Neutrophil (primary cell): ENCODE measurements around the gene ASPSCR1.

ENCODE experiments used
- H3K27ac ChIP-seq: fragments of 200-600 bp; sonication (generic); 2 replicates; pipeline ENCODE4 v1.5.1; 2016; ENCODE audit warnings: mild to moderate bottlenecking, moderate library complexity
- H3K27me3 ChIP-seq: fragments of 200-600 bp; sonication (generic); 2 replicates; pipeline ENCODE4 v1.6.0; 2016; ENCODE audit warnings: mild to moderate bottlenecking
- H3K36me3 ChIP-seq: fragments of 200-600 bp; sonication (generic); 2 replicates; pipeline ENCODE4 v1.5.1; 2017
- H3K4me1 ChIP-seq, 2 experiments: fragments of 200-600 bp in 1 of 2; sonication (generic) in 1 of 2; 1 replicate in 1 of 2; 2 replicates in 1 of 2; pipeline versions ENCODE4 v1.5.1 to v1.6.1; 2013 to 2016; ENCODE audit warnings: low read depth in 1 of 2, low read length in 1 of 2, mild to moderate bottlenecking in 1 of 2, moderate library complexity in 1 of 2; ENCODE audit not compliant: control insufficient read depth in 1 of 2, insufficient read depth in 1 of 2
- H3K4me3 ChIP-seq, 2 experiments: fragments of 200-600 bp in 1 of 2; sonication (generic) in 1 of 2; 1 replicate in 1 of 2; 2 replicates in 1 of 2; pipeline ENCODE4 v1.5.1; 2013 to 2016; ENCODE audit warnings: low read depth in 1 of 2, low read length in 1 of 2, mild to moderate bottlenecking in 1 of 2, moderate library complexity in 1 of 2
- H3K9me3 ChIP-seq: fragments of 200-600 bp; sonication (generic); 2 replicates; pipeline ENCODE4 v1.5.1; 2016
- CTCF ChIP-seq: fragments of 200-600 bp; sonication (generic); IDR thresholded peaks from 2 replicates; pipeline ENCODE4 v1.5.1; 2016; ENCODE audit warnings: antibody characterized with exemption

The ASPSCR1 gene

DNA sequence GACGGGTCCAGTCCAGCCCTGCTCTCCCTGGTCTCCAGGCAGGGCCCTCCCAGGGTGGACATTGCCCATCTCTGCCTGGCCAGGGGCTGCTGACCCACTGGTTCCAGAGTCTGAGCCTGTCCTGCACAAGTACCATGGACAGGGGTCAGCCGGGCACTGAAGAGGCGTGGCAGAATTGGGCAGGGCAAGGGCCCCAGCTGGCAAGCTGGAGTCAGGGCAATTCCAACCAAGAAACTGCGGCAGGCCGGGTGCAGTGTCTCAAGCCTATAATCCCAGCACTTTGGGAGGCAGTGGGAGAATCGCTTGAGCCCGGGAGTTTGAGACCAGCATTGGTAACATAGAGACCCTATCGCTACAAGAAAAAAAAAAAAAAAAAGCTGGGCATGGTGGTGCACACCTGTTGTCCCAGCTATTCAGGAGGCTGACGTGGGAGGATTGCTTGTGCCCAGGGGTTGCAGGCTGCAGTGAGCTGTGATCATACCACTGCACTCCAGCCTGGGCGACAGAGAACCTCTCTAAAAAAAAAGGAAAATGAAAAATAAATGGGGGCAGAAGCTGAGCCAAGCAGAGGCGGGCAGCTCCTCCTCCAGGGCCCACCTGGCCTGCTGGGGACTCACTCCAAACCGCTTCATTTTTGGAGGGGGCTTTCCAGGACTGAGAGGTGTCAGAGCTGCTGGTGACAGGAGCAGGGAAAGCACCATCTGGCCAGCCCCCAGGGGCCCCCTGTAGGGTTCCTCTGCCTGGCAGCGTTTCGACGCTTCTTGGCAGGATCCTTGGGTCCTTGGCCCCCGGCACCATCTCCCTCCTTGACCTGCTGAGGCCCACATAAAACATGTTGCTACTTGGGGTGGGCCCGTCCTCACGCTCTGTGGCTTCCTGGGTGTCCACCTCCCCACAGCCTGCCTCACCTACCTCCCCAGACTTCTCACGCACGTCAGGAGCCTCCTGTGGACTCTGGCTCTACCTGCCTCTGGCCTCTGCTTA lies 47.0 kb upstream of the ASPSCR1 start:
- H3K36me3 ChIP-seq, result no peaks in the 10 kb centered on the region
- no peak overlapping the region for H3K4me3 ChIP-seq
- H3K27ac ChIP-seq, result no peak overlapping the region
- peaks cover 76% of the 10 kb centered on the region for H3K27me3 ChIP-seq
- no peak for TF ChIP-seq CTCF
- peaks cover 36 to 38% of the 10 kb centered on the region in 2 experiments for H3K4me1 ChIP-seq
- no peaks in the 10 kb centered on the region for H3K9me3 ChIP-seq

DNA sequence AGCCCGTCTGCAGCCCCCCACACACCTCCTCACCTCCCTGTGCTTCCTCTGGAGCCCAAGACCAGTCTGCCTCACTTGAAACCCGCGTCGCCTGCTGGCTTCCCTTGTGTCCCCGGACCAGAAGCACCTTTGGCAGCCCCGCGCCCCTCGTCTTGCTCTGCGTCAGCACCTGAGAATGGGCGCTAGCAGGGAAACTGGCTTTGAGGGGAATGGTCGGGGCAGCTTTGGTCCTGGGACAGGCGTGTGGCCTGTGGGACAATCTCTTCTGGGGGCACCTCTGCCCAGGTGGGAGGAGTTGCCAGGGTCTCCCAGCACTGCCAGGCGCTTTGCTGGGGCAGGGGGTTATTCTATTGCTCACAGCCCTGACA lies 46.3 kb upstream of the ASPSCR1 start:
- no peaks in the 10 kb centered on the region for H3K36me3 ChIP-seq
- no peak for TF ChIP-seq CTCF
- H3K9me3 ChIP-seq, result no peaks in the 10 kb centered on the region
- peaks cover 28 to 31% of the 10 kb centered on the region in 2 experiments for H3K4me1 ChIP-seq
- peaks cover 84% of the 10 kb centered on the region for H3K27me3 ChIP-seq
- no peak overlapping the region for H3K4me3 ChIP-seq
- H3K27ac ChIP-seq, result no peak overlapping the region

GRCh38 chr17:81931557-81932332 lies 45.7 kb upstream of the ASPSCR1 start:
- H3K27me3 ChIP-seq, result peaks cover 90% of the 10 kb centered on the region
- H3K9me3 ChIP-seq, result no peaks in the 10 kb centered on the region
- no peak overlapping the region for H3K27ac ChIP-seq
- peaks cover 26 to 29% of the 10 kb centered on the region in 2 experiments for H3K4me1 ChIP-seq
- no peaks in the 10 kb centered on the region for H3K36me3 ChIP-seq
- no peak for TF ChIP-seq CTCF
- H3K4me3 ChIP-seq, result no peak overlapping the region

DNA sequence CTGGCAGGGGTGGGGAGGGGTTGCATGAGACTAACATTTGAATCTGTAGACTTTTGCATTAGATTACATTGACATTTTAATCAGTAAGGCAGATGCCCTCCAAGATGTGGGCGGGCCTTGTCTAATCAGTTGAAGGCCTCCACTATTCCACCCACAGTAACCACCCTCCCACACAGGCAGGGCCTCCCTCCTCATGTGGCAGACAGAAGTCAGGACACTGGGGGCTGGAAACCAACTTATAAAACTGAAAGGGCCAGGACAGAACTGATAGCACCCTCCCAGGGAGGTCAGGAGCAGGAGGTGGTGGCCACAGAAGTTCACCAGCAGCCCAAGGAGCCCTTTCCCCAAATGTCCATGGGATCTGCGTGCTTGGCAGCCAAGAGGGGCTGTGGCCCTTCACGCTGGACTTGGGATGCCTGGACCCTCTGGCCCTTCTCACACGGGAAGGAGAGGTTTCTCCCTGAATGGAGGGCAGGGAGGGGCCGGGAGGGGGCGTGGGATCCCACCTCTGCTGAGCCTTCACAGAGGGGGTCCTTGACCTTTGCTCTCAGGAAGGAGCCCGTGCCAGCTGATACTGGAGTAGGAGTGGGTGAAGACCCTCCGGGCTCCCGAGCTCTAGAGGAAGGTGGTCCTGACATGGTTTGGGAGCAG lies 45.0 kb upstream of the ASPSCR1 start:
- peaks cover 97% of the 10 kb centered on the region for H3K27me3 ChIP-seq
- H3K4me1 ChIP-seq, result peaks cover 30 to 36% of the 10 kb centered on the region in 2 experiments
- H3K9me3 ChIP-seq, result no peaks in the 10 kb centered on the region
- H3K4me3 ChIP-seq, result no peak overlapping the region
- TF ChIP-seq CTCF, result no peak
- H3K27ac ChIP-seq, result no peak overlapping the region
- no peaks in the 10 kb centered on the region for H3K36me3 ChIP-seq

DNA sequence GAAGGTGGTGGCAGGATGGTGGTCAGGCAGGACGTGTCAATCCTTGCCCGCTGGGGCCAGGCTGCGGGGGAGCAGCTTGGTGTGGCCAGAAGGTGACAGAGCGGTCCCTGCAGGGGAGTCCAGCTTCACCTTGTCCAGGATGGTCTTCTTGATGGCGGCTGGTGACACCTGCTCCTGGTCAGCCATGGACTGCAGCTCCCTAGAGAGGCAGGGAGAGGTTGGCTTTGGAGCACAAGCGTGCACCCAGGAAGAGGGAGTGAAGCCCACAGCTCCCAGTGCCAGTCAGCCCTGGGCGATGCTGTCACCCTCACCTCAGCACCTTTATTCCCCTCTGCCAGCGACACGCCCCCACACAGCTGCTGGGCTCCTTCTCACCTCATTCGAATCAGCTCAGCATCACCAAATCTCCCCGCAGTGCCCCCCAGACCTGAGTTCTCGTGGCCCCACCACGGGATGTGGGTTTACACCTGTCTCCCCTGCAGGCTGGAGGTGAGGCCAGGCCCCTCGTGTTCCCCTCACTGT lies 44.2 kb upstream of the ASPSCR1 start:
- H3K9me3 ChIP-seq, result no peaks in the 10 kb centered on the region
- no peaks in the 10 kb centered on the region for H3K36me3 ChIP-seq
- no peak overlapping the region for H3K27ac ChIP-seq
- H3K4me1 ChIP-seq, result peaks cover 28 to 32% of the 10 kb centered on the region in 2 experiments
- H3K4me3 ChIP-seq, result no peak overlapping the region
- peaks cover 100% of the 10 kb centered on the region for H3K27me3 ChIP-seq
- TF ChIP-seq CTCF, result no peak
